Mammary epithelial cell (primary cell): ENCODE measurements around the gene ASXL2.

Source experiments
- EZH2 ChIP-seq: IDR thresholded peaks from 2 replicates; pipeline ENCODE4 v1.6.1; 2012; ENCODE audit warnings: low read length, inconsistent platforms, borderline replicate concordance
- TF ChIP-seq, protein P1 (sequence below), 2 donors: IDR thresholded peaks in 1 of 2; conservative IDR thresholded peaks in 1 of 2; 2 replicates each; pipeline ENCODE4 v1.5.1; 2011 to 2012; ENCODE audit warnings: inconsistent platforms in 2 of 2, low read length in 2 of 2, mild to moderate bottlenecking in 2 of 2, control low read depth in 1 of 2, low read depth in 1 of 2; ENCODE audit not compliant: insufficient read depth in 1 of 2; ENCODE audit errors: extremely low read depth in 1 of 2

- TF ChIP-seq, protein P1, sequence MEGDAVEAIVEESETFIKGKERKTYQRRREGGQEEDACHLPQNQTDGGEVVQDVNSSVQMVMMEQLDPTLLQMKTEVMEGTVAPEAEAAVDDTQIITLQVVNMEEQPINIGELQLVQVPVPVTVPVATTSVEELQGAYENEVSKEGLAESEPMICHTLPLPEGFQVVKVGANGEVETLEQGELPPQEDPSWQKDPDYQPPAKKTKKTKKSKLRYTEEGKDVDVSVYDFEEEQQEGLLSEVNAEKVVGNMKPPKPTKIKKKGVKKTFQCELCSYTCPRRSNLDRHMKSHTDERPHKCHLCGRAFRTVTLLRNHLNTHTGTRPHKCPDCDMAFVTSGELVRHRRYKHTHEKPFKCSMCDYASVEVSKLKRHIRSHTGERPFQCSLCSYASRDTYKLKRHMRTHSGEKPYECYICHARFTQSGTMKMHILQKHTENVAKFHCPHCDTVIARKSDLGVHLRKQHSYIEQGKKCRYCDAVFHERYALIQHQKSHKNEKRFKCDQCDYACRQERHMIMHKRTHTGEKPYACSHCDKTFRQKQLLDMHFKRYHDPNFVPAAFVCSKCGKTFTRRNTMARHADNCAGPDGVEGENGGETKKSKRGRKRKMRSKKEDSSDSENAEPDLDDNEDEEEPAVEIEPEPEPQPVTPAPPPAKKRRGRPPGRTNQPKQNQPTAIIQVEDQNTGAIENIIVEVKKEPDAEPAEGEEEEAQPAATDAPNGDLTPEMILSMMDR (conservative IDR thresholded peaks at IDR 0.05 in 1 of 2, IDR thresholded peaks at IDR 0.05 in 1 of 2; ENCODE audit: extremely low read depth in 1 of 2, insufficient read depth in 1 of 2, low read depth in 1 of 2, low read length in 2 of 2): no peak
- no peak for TF ChIP-seq EZH2
These were observed 63.6 kb downstream of the ASXL2 start for GRCh38 chr2:25814681-25815080.
